Right ventricle myocardium inferior (tissue), 1 donor: ENCODE results near the gene CCDC183. TPM values are rescaled to one million over a fixed set of nuclear protein-coding genes. Genes with fewer than 3 reads are reported as not detected.
"Not testable (repeated sequence)": the region's sequence is repeated elsewhere in the genome, so short reads cannot be mapped to it uniquely, and the experiment has no call there.

Experiments used
- ATAC-seq: fragments of 200-7000 bp; cut with Tn5 transposase; one replicate; pipeline ENCODE4 v1.9.1; 2020; ENCODE audit warnings: mild to moderate bottlenecking, moderate library complexity
- DNase-seq: peaks from one replicate; pipeline ENCODE4 v3.0.0; 2021; ENCODE audit errors: missing footprints
- intact Hi-C: fragments of 100-400 bp; cut with DNase I; formaldehyde crosslinking; loops from one replicate; pipeline ENCODE4 v1.11.0; 2022
- total RNA-seq: library from RNA; stranded (reverse); fragmentation: NEBNext Ultra II Directional; extraction: Animal tissue kit (Norgen Biotek cat#: 25700); gene quantifications from one replicate; pipeline ENCODE4 v1.2.1, GENCODE V29; 2021
- donor health status: DM: no; HTN: yes; CAD: no; lungs with severe emphysema.

CCDC183 gene
- total RNA-seq, 1 donor from 2014 or later = 1.6 TPM

GRCh38 chr9:136793086-136793946, 2.8 kb upstream of the CCDC183 start:
- ATAC-seq (no peak), DNase-seq (no peak)
- intact Hi-C loops = loop anchor here (5.0 kb wide), 1 partner anchor 429 kb away; the partner anchor contains the start of gene RNF208

- intact Hi-C loops = loop anchor here (5.0 kb wide), 1 partner anchor 428 kb away; the partner anchor contains the start of gene RNF208
- ATAC-seq (no peak), DNase-seq (no peak)
Measured at GRCh38 chr9:136794281-136794999, 1.7 kb upstream of the CCDC183 start.

- intact Hi-C loops = loop anchor here (5.0 kb wide), 1 partner anchor 427 kb away; the partner anchor contains the start of gene RNF208
- ATAC-seq (no peak), DNase-seq (no peak)
Measured at GRCh38 chr9:136795000-136795348, 1.2 kb upstream of the CCDC183 start.

- intact Hi-C loops, ATAC-seq, DNase-seq: not testable (repeated sequence)
Measured at GRCh38 chr9:136796775-136797347, 723 bp downstream of the CCDC183 start.

- intact Hi-C loops = no loop called here
- DNase-seq (no peak), ATAC-seq (no peak)
Measured at GRCh38 chr9:136798708-136799078, 2.6 kb downstream of the CCDC183 start.

- ATAC-seq = no peak
- intact Hi-C loops = no loop called here
- no peak for DNase-seq
Measured at GRCh38 chr9:136799079-136799853, 3.1 kb downstream of the CCDC183 start.

GRCh38 chr9:136799854-136800657, 3.9 kb downstream of the CCDC183 start:
- intact Hi-C loops = no loop called here
- peak; percentile 81 for ATAC-seq
- DNase-seq = peak; percentile 90

- ATAC-seq (no peak), DNase-seq (no peak)
- intact Hi-C loops = no loop called here
Measured at GRCh38 chr9:136802321-136802720, 6.2 kb downstream of the CCDC183 start.

- intact Hi-C loops, ATAC-seq, DNase-seq: not testable (repeated sequence)
Measured at GRCh38 chr9:136803009-136803550, 6.9 kb downstream of the CCDC183 start.

- intact Hi-C loops = no loop called here
- no peak for DNase-seq
- no peak for ATAC-seq
Measured at GRCh38 chr9:136803551-136804508, 7.7 kb downstream of the CCDC183 start.

GRCh38 chr9:136804509-136805206, 8.5 kb downstream of the CCDC183 start:
- intact Hi-C loops = loop anchor here (5.0 kb wide), 1 partner anchor 138 kb away; the partner anchor contains the start of gene FBXW5
- DNase-seq (no peak), ATAC-seq (no peak)

GRCh38 chr9:136805207-136805740, 9.1 kb downstream of the CCDC183 start:
- intact Hi-C loops = loop anchor here (5.0 kb wide), 1 partner anchor 137 kb away; the partner anchor contains the start of gene FBXW5
- no peak for ATAC-seq
- no peak for DNase-seq

GRCh38 chr9:136806067-136806466, 9.9 kb downstream of the CCDC183 start:
- no peak for ATAC-seq
- no peak for DNase-seq
- intact Hi-C loops = loop anchor here (5.0 kb wide), 1 partner anchor 136 kb away; the partner anchor contains the start of gene FBXW5

- ATAC-seq (no peak), DNase-seq (no peak)
- intact Hi-C loops = loop anchor here (1.0 to 5.0 kb wide), 2 partner anchors 15 to 136 kb away; partner anchors contain the start of genes FBXW5 and TMEM141
Measured at GRCh38 chr9:136806631-136807201, 10.6 kb downstream of the CCDC183 start.
